ENCODE results near the gene CELA2A. TPM values are rescaled to one million over a fixed set of nuclear protein-coding genes. Genes with fewer than 3 reads are reported as not detected.
"Not testable (repeated sequence)": the region's sequence is repeated elsewhere in the genome, so short reads cannot be mapped to it uniquely, and the experiment has no call there.

Gene CELA2A
- polyA plus RNA-seq, 2 donors = not detected

GRCh38 chr1:15514557-15514956 lies 58.0 kb downstream of the CELA2A start:
- H3K27me3 ChIP-seq (ENCODE audit: control insufficient read depth in 1 of 2, insufficient read depth in 2 of 2, low read length in 2 of 2); H3K4me3 ChIP-seq (ENCODE audit: low read depth in 1 of 2, low read length in 2 of 2); H3K36me3 ChIP-seq (ENCODE audit: control insufficient read depth in 2 of 2, insufficient read depth in 2 of 2, low read length in 1 of 2); H3K27ac ChIP-seq (ENCODE audit: low read depth in 2 of 2, low read length in 1 of 2); H3K4me1 ChIP-seq (ENCODE audit: control insufficient read depth in 2 of 2, insufficient read depth in 2 of 2, low read length in 1 of 2); H3K9me3 ChIP-seq (ENCODE audit: control insufficient read depth in 2 of 2, insufficient read depth in 1 of 2, low read depth in 1 of 2, low read length in 1 of 2): not testable (repeated sequence)
- WGBS, 2 donors = 94 to 96% methylated on average over 5 of the region's 5 CpGs

- Histone ChIP-seq H3K27ac (ENCODE audit: low read depth in 2 of 2, low read length in 1 of 2) (no peak overlapping the region), H3K27me3 (ENCODE audit: control insufficient read depth in 1 of 2, insufficient read depth in 2 of 2, low read length in 2 of 2) (no peaks in the 10 kb centered on the region), H3K4me3 (ENCODE audit: low read depth in 1 of 2, low read length in 2 of 2) (no peak overlapping the region), H3K36me3 (ENCODE audit: control insufficient read depth in 2 of 2, insufficient read depth in 2 of 2, low read length in 1 of 2) (peaks cover 0 to 4% of the 10 kb centered on the region in 2 donors), H3K4me1 (ENCODE audit: control insufficient read depth in 2 of 2, insufficient read depth in 2 of 2, low read length in 1 of 2) (peaks cover 0 to 3% of the 10 kb centered on the region in 2 donors), H3K9me3 (ENCODE audit: control insufficient read depth in 2 of 2, insufficient read depth in 1 of 2, low read depth in 1 of 2, low read length in 1 of 2) (no peaks in the 10 kb centered on the region)
- WGBS, 2 donors = 63 to 70% methylated on average over 2 of the region's 2 CpGs
Measured at GRCh38 chr1:15515022-15515663, 58.6 kb downstream of the CELA2A start.

- no peaks in the 10 kb centered on the region for H3K27me3 ChIP-seq (ENCODE audit: control insufficient read depth in 1 of 2, insufficient read depth in 2 of 2, low read length in 2 of 2)
- no peaks in the 10 kb centered on the region for H3K36me3 ChIP-seq (ENCODE audit: control insufficient read depth in 2 of 2, insufficient read depth in 2 of 2, low read length in 1 of 2)
- no peak overlapping the region for H3K27ac ChIP-seq (ENCODE audit: low read depth in 2 of 2, low read length in 1 of 2)
- no peaks in the 10 kb centered on the region for H3K9me3 ChIP-seq (ENCODE audit: control insufficient read depth in 2 of 2, insufficient read depth in 1 of 2, low read depth in 1 of 2, low read length in 1 of 2)
- no peak overlapping the region for H3K4me3 ChIP-seq (ENCODE audit: low read depth in 1 of 2, low read length in 2 of 2)
- peaks cover 0 to 3% of the 10 kb centered on the region in 2 donors for H3K4me1 ChIP-seq (ENCODE audit: control insufficient read depth in 2 of 2, insufficient read depth in 2 of 2, low read length in 1 of 2)
- 93 to 98% methylated on average over 3 of the region's 3 CpGs for WGBS, 2 donors
Measured at GRCh38 chr1:15519625-15520024, 63.1 kb downstream of the CELA2A start.

GRCh38 chr1:15521206-15521906 lies 64.8 kb downstream of the CELA2A start:
- not testable (repeated sequence) for H3K4me3 ChIP-seq (ENCODE audit: low read depth in 1 of 2, low read length in 2 of 2); H3K27ac ChIP-seq (ENCODE audit: low read depth in 2 of 2, low read length in 1 of 2); H3K36me3 ChIP-seq (ENCODE audit: control insufficient read depth in 2 of 2, insufficient read depth in 2 of 2, low read length in 1 of 2); H3K4me1 ChIP-seq (ENCODE audit: control insufficient read depth in 2 of 2, insufficient read depth in 2 of 2, low read length in 1 of 2); H3K9me3 ChIP-seq (ENCODE audit: control insufficient read depth in 2 of 2, insufficient read depth in 1 of 2, low read depth in 1 of 2, low read length in 1 of 2); H3K27me3 ChIP-seq (ENCODE audit: control insufficient read depth in 1 of 2, insufficient read depth in 2 of 2, low read length in 2 of 2)
- 90% methylated on average over 17 of the region's 17 CpGs for WGBS, 2 donors

Other genes starting within 250 kb of the CELA2A start
- gene FHAD1, start 209.5 kb upstream of the CELA2A start, polyA plus RNA-seq = under 1 TPM; 0.04 to 0.16 TPM
- gene EFHD2, start 46.8 kb upstream of the CELA2A start, polyA plus RNA-seq = 10 to 100 TPM; 32.5 to 38.0 TPM
- gene CTRC, start 18.3 kb upstream of the CELA2A start, polyA plus RNA-seq = under 1 TPM; 0.16 to 0.53 TPM
- gene CELA2B, start 19.4 kb downstream of the CELA2A start, polyA plus RNA-seq = not detected
- gene CASP9, start 67.5 kb downstream of the CELA2A start, polyA plus RNA-seq = 10 to 100 TPM; 10.3 to 10.4 TPM
- gene DNAJC16, start 70.1 kb downstream of the CELA2A start, polyA plus RNA-seq = 1 to 10 TPM; 3.1 to 6.1 TPM
- gene AGMAT, start 128.3 kb downstream of the CELA2A start, polyA plus RNA-seq = under 1 TPM; 0.16 to 0.27 TPM
- 10 to 100 TPM in 1 of 2 donors, 1 to 10 TPM in 1; 9.6 to 15.3 TPM for gene DDI2, start 160.7 kb downstream of the CELA2A start, polyA plus RNA-seq
- gene PLEKHM2, start 227.6 kb downstream of the CELA2A start, polyA plus RNA-seq = 10 to 100 TPM; 34.5 to 40.7 TPM